Measurements from ENCODE around the gene DDX47. TPM values are rescaled to one million over a fixed set of nuclear protein-coding genes. Genes with fewer than 3 reads are reported as not detected.
A peak's percentile ranks its signal among the peaks of the same experiment; 100 is the strongest.
"Not testable (repeated sequence)": the region's sequence is repeated elsewhere in the genome, so short reads cannot be mapped to it uniquely, and the experiment has no call there.

DDX47 gene
- total RNA-seq, 1 donor = 38.0 TPM

DNA sequence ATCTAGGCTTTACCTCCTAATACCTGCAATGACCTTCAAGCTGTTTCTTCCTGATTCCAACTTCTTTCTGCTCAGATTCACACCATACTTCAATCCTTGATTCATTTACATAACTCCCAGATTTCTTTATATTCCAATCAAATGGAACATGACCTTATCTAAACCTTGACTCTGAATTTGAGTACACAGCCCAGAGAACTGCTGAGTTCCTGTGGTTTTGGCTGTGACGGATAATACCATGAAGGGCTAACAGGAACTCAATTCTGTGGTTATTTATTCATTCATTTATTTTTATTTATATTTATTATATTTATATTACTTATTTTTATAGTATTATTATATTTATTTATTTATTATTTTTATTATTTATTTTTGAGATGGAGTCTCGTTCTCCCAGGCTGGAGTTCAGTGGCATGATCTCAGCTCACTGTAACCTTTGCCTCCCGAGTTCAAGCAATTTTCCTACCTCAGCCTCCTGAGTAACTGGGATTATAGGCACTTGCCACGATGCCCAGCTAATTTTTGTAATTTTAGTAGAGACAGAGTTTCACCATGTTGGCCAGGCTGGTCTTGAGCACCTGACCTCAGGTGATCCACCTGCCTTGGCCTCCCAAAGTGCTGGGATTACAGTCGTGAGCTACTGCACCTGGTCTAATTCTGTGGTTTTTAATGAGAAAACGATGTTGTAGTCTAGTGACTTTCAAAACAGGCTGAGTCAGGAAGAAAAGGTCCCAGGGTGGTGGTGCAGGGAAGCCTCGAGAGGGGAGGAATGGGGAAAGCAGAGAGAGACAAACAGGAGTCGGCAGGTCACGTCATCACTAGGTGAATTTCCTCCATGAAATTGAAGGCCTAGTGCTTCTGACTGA, 16.0 kb upstream of the DDX47 start:
- DNase-seq (ENCODE audit: low read depth in 2 of 3, low spot score in 2 of 3) = no peak

DNA sequence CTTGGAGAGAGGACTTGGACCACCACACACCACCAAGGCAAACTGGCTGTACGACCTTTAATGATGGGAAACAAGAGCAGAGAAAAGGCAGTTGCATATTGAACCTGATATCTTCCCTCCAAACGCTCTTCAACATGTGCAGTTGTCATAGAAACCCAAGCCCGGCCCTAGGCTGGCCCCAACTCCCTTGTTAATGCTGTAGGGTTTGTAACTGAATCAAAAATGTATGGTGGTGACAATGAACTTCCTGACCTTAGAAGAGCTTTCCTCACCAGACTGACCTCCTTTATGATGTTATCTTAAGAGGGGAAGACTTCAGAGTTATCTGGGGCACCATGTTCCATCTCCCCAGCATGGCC, 15.4 kb upstream of the DDX47 start:
- no peak for DNase-seq (ENCODE audit: low read depth in 2 of 3, low spot score in 2 of 3)

DNA sequence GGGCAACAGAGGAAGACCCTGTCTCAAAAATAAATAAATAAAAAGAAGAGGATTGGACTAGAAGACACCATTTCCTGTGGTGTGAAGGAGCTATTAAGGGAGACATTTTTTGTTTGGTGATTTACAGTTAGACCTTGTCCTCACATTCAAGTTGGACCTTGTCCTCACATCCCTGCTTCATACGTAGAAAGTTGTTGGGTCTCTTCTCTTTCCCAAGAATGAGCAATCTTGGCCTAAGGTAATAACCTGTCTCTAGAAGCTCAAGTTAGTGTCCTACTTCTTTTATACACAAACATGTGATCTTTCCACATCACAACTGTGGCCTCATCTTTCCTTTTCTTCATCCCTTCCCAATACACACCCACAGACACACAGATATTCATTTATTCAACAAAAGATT, 14.7 kb upstream of the DDX47 start:
- DNase-seq (ENCODE audit: low read depth in 2 of 3, low spot score in 2 of 3) = no peak

DNA sequence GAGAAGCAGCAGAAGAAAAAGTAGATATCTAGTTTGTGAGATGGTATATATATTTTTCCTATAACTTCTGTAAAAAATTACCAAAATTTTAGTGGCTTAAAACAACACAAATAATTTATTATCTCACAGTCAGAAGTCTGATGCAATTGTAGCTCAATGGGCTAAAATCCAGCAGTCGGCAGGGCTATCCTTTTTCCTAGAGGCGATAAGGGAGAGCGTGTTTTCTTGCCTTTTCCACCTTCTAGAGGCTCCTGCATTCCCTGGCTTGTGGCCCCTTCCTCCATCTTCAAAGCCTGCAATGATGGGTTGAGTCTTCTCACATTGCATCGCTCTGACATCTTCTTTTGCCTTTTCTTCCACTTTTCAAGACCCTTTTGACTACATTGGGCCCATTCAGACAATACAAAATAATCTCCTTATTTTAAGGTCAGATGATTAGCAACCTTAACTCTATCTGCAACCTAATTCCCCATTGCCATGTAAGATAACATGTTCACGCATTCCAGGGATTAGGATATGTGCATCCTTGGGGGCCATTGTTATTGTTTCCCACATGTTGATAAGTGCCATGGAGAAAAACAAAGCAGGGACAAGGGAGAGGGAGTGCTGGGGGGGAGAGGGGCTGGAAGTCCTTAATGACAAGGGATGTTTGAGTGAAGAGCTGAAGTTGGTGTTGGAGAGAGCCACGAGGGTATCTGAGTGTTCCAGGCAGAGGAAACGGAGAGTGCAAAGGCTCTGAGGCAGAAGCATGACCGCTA, 13.8 kb upstream of the DDX47 start:
- DNase-seq (ENCODE audit: low read depth in 2 of 3, low spot score in 2 of 3) = no peak

DNA sequence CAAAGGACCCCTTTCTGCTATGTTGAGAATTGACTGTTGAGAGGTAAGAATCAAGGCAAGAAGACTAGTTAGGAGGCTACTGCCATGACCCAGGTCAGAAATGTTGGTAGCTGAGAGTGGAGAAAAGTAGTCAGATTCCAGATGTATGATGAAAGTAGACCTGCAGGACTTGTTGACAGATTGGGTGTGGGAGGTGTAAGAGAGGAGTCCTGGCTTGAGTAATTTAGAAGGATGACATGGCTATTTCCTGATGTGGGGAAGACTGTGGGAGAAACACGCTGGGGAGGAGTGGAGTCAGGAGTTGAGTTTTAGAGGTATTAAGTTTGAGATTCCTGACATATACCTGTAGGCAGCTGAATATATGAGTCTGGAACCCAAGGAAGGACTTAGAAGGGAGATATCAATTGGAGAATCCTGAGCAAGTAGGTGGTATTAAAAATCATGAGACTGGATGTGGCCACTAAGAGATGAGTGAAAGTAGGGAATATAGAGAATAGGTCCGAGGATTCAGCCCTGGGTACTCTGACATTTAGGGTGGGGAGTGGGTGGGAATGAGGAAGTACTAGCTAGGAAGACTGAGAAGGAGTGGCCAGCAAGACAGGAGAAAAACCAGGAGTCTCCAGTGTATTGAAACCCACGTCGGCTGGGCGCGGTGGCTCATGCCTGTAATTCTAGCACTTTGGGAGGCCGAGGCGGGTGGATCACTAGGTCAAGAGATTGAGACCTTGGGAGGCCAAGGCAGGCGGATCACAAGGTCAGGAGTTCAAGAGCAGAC, 12.6 kb upstream of the DDX47 start:
- DNase-seq (ENCODE audit: low read depth in 2 of 3, low spot score in 2 of 3) = no peak

DNA sequence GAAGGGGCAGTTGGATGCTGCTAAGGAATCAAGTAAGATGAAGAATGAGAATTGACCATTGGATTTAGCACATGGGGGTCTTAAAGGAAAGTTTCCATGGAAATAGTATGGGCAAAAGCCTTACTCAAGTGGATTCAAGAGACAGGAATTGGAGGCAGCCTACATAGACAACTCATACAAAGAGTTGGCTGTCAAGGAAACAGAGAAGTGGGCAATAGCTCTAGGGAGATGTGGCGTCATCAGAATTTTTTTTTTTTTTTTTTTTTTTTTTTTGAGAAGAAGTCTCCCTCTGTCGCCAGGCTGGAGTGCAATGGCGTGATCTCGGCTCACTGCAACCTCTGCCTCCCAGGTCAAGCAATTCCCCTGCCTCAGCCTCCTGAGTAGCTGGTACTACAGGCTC, 11.5 kb upstream of the DDX47 start:
- not testable (repeated sequence) for DNase-seq (ENCODE audit: low read depth in 2 of 3, low spot score in 2 of 3)

DNA sequence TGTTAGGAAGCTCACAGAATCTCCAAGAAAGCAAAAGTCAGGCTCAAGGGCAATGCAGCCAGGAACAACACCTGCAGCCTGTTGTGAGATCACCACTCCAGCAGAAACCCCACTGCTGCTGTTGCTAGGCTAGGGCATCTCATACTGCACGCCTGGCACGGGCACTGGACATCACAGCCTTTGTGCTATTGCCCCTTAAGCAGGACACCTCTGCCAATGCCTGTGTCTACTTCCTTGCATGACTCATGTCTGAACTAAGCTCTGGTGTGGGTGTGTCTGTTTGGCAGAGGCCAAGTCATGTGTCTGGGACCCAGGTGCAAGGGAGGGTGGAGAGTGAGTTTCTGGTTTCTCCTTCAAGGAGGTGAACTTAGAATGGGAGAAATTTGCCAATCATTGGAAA, 10.0 kb upstream of the DDX47 start:
- peak in 2 of 3 donors; percentile 23 to 37 for DNase-seq (ENCODE audit: low read depth in 2 of 3, low spot score in 2 of 3)

DNA sequence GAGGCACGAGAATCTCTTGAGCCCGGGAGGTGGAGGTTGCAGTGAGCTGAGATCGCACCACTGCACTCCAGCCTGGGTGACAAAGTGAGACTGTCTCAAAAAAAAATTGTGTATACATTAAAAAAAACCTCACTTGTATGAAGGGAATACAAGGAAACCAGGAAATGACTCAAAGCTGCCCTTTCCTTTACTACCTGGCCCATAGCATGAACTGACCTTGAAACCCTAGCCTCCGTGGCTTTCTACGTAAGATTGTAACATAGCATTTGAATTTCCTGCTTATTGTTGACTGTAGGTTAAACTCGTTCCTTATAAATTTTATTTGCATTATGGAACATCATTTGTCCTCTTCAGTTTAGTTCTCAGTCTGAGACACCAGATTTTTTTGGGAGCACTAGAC, 9.1 kb upstream of the DDX47 start:
- no peak for DNase-seq (ENCODE audit: low read depth in 2 of 3, low spot score in 2 of 3)

DNA sequence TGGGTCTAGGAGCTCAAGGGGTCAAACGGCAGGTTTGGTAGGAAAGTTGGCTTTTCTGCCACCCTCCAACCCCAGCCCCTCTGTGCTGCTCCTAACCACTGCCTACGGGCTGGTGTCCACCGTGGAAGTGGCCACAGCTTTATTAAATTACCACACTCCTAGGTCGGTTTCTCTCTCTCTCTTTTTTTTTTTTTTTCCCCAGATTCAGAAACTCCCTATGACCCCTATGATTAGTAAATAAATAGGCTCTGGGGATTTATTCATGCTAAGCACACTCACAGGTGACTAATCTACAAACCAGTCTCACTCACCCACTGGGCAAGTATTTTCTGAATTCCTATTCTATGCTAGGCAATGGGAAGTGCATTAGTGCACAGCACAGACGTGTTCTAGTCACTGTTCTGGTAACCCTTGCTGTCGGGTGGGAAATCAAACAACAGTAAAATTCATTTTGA, 8.7 kb upstream of the DDX47 start:
- DNase-seq (ENCODE audit: low read depth in 2 of 3, low spot score in 2 of 3) = no peak

DNA sequence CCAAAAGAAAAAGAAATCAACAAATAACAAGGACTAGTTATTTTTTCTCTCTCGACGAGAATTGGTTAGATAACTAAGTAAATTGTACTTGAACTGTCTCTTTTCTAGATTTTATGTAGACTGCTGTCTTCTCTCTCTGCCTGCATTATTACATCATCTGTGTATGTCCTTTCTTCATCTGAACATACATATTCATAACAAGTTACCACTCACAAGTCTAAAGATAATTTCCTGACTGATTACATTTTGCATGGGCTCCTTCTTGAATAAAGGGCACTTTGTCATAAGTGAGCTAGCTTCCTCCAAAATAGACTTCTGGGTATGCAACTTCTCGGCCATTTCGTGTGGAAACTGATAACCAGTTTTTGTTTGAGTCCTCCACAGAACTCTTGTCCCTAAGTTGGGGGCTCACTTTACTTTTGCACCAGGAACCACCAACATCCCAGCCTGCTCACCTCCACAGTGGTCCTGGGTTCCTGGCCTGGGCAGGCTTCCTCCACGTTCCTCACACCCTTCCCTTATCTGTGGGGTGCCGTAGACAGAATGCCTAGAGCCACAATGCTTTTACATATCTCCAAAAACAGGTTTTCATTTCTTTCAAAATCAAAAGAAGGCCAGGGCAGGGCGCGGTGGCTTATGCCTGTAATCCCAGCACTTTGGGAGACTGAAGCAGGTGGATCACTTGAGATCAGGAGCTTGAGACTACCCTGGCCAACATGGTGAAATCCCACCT, 6.2 kb upstream of the DDX47 start:
- DNase-seq (ENCODE audit: low read depth in 2 of 3, low spot score in 2 of 3) = no peak

DNA sequence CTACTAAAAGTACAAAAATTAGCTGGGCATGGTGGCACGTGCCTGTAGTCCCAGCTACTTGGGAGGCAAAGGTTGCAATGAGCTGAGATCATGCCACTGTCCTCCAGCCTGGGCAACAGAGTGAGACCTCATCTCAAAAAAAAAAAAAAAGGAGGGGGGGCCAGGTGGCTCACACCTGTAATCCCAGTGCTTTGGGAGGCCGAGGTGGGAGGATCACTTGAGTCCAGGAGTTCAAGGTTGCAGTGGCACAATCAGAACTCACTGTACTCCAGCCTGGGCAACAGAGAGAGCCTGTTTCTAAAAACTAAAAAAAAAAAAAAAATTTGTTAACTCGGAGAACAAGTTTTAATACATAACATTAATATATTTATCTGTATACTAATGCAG, 5.6 kb upstream of the DDX47 start:
- DNase-seq (ENCODE audit: low read depth in 2 of 3, low spot score in 2 of 3) = not testable (repeated sequence)

DNA sequence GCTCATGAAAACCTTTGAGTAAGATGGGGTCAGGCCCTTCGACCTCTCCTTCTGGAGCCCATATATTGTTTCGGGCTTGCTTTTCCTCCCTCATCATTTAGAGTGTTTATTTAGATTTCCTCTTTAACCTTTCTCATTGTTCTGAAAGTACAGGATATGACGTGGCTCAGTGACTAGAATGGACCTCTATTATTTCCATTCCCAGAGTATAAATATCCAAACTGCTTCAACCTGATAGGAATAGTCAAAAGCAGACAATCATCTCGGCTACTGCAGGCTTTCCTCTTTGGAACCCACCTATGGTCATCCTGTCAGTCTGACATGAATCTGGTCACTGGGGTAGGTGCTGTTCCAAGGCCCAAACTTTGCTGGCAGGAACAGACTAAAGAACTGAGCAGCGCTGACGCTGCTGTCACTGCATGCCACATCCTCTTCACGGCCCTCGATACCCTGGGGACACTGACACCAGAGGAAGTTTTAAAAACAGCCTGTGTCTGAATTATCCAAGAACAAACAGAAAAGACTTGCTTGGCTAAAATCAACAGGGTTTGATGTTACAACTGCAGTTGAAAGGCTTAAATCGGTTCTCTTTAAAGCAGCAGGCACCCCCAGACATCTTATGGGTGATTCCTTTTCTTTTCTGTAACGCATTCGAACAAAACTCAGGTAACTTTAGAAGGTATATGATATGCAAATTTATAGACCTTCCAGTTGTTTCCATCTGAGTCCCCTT, 5.0 kb upstream of the DDX47 start:
- peak in 1 of 3 donors; percentile 43 for DNase-seq (ENCODE audit: low read depth in 2 of 3, low spot score in 2 of 3)

DNA sequence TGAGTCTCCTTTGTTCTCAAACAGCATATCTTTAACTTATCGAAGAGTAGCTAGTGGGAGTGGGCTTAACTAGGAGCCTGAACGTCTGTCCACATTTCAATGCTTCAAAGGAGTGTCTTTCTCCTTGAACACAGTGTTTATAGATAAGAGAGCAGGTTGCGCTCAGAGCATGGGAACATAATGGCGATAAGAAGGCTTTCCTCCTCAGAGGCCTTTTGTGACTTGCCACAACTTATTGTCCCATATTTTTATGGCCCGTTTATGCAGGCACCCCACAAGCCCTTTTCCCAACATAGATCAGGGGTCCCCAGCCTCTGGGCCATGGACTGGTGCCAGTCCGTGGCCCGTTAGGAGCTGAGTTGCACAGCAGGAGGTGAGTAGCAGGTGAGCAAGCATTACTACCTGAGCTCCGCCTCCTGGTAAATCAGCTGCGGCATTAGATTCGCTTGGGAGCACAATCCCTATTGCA, 2.6 kb upstream of the DDX47 start:
- no peak for DNase-seq (ENCODE audit: low read depth in 2 of 3, low spot score in 2 of 3)

DNA sequence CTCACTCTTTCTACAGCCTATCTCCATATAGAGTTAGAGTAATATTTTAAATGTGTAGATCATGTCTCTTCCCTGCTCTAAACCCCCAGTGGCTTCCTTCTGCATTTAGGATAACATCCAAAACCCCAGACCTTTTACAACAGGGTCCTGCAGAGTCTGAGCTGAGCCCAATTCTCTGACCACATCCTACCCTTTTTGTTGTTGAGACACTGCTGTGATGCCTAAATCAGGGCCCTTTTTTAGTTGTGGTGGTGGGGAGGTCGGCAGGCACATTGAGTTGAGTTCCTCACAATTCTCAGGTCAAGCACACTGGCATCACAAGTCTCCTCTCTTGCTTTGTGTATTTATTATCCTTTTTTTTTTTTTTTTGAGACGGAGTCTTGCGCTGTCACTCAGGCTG, 1.8 kb upstream of the DDX47 start:
- DNase-seq (ENCODE audit: low read depth in 2 of 3, low spot score in 2 of 3) = no peak

DNA sequence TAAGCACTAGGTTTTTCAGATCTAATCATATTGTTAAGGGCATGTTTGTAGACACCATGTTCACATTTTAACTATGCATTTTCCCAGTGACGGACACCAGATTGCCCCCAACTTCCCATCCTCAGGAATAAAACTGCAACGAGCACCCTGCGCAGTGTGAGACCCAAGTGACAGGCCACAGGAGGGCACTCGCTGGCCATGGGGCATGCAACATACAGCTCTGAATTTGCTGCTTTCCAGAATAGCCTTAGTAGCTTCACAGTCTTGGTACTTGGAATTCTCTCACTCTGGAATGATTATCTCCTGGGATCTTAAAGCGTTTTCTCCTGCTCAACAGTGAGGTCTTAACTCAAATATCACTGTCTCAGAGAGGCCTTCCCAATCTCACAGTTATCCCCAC, 972 bp upstream of the DDX47 start:
- no peak for DNase-seq (ENCODE audit: low read depth in 2 of 3, low spot score in 2 of 3)

DNA sequence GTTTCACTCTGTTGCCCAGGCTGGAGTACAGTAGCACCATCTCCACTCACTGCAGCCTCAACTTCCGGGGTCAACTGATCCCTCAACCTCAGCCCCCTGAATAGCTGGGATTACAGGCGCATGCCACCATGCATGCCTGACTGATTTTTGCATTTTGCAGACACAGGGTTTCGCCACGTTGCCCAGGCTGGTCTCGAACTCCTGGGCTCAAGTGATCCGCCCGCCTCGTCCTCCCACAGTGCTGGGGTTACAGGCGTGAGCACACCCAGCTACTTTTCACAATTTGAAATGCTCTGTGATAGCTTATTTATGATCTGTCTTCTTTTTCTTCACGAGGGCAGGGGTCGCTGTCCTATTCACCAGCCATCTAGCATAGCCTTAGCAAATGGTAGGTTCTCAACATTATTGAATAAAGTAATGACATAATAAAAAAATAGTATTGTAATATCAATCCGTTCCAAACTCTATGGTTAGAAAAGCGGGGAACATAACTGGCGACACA, 477 bp upstream of the DDX47 start:
- no peak for DNase-seq (ENCODE audit: low read depth in 2 of 3, low spot score in 2 of 3)

DNA sequence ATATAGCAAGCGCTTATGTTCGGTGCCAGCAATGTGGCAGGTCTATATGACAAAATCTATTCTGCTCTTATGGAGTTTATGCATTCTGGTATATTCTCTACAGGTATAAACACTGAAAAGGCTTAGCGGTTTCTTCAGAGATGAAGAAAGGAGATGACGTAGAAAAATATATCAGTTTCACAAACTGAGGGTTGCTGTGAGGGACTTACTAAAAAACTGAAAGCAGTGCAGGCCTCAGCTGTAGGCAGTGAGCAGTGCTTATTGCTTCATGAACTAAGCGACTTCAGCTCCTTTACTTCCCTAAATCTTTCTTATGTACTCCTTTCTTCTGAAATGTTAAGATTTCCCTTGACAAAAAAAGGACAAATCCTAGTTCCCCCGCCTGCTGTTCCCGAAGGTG, 4.5 kb downstream of the DDX47 start:
- DNase-seq (ENCODE audit: low read depth in 2 of 3, low spot score in 2 of 3) = no peak

DNA sequence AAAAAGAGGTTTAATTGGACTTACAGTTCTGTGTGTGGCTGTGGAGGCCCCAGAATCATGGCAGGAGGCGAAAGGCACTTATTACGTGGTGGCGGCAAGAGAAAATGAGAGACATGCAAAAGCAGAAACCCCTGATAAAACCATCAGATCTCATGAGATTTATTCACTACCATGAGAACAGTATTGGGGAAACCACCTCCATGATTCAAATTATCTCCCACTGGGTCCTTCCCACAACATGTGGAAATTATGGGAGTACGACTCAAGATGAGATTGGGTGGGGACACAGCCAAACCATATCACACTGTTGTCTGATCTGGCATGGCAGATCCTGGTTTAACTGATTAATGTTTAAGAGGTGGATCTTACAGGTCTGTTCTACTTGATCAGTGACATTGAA, 5.6 kb downstream of the DDX47 start:
- no peak for DNase-seq (ENCODE audit: low read depth in 2 of 3, low spot score in 2 of 3)

DNA sequence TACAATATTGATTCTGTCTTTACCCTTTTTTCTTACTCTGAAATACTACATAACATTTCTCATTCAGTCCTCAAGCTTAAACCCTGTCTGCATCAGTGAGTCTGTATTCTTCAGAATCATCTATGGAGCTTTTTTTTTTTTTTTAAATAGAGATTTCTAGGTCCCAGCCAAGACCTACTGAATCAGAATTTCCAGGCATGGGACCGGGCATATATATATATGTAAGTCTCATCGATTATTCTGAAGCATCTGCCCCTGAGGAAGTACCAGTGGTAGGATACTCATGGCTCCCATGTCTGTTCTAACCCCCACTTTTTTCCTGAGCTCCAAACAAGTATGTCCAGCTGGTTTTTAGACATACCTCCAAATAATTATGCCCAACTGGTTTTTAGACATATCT, 6.1 kb downstream of the DDX47 start:
- DNase-seq (ENCODE audit: low read depth in 2 of 3, low spot score in 2 of 3) = no peak
